Activated naive CD4-positive, alpha-beta T cell (primary cell): ENCODE results near the gene SLC12A4.

Experiments
- DNase-seq, 4 experiments: peaks; one replicate each; lab custom pipeline; 2025; lab: John Stamatoyannopoulos, UW

The SLC12A4 gene

GRCh38 chr16:67963292-67963661 is 5.2 kb downstream of the SLC12A4 start:
- no peak for DNase-seq

- DNase-seq: no peak
These were observed 6.3 kb downstream of the SLC12A4 start for GRCh38 chr16:67962135-67962534.

GRCh38 chr16:67961551-67961957 is 6.9 kb downstream of the SLC12A4 start:
- DNase-seq: no peak

- no peak for DNase-seq
These were observed 8.7 kb downstream of the SLC12A4 start for GRCh38 chr16:67959536-67960329.

GRCh38 chr16:67957622-67958021 is 10.8 kb downstream of the SLC12A4 start:
- no peak for DNase-seq

- no peak for DNase-seq
These were observed 13.8 kb downstream of the SLC12A4 start for GRCh38 chr16:67954421-67955196.

- no peak for DNase-seq
These were observed 14.6 kb downstream of the SLC12A4 start for GRCh38 chr16:67953641-67954375.

GRCh38 chr16:67951485-67951884 is 17.0 kb downstream of the SLC12A4 start:
- no peak for DNase-seq

- no peak for DNase-seq
These were observed 18.0 kb downstream of the SLC12A4 start for GRCh38 chr16:67950335-67950843.

GRCh38 chr16:67949645-67950044 is 18.8 kb downstream of the SLC12A4 start:
- DNase-seq: no peak

- no peak for DNase-seq
These were observed 20.4 kb downstream of the SLC12A4 start for GRCh38 chr16:67948015-67948414.

- no peak for DNase-seq
These were observed 21.4 kb downstream of the SLC12A4 start for GRCh38 chr16:67946966-67947558.

- no peak for DNase-seq
These were observed 22.3 kb downstream of the SLC12A4 start for GRCh38 chr16:67946128-67946569.

- no peak for DNase-seq
These were observed 23.0 kb downstream of the SLC12A4 start for GRCh38 chr16:67945392-67945933.

GRCh38 chr16:67944690-67945391 is 23.6 kb downstream of the SLC12A4 start:
- no peak for DNase-seq

- DNase-seq: no peak
These were observed 24.6 kb downstream of the SLC12A4 start, which contains the start of gene LCAT for GRCh38 chr16:67943619-67944504. TSS of gene LCAT (minus strand) at chr16:67944120. CDS start at chr16:67944101, 19 bp downstream.

GRCh38 chr16:67943256-67943618 is 25.2 kb downstream of the SLC12A4 start:
- no peak for DNase-seq

GRCh38 chr16:67942510-67943255 is 25.8 kb downstream of the SLC12A4 start:
- no peak for DNase-seq

- DNase-seq: no peak
These were observed 26.3 kb downstream of the SLC12A4 start for GRCh38 chr16:67942200-67942509.
